Heart left ventricle (tissue), 16 donors: ENCODE results near the gene PTPN6. TPM values are rescaled to one million over a fixed set of nuclear protein-coding genes. Genes with fewer than 3 reads are reported as not detected.

Experiments
- ATAC-seq, 4 donors: fragments of 200-7000 bp; cut with Tn5 transposase; one replicate each; pipeline ENCODE4 v1.9.1; 2020 to 2022; ENCODE audit warnings: moderate library complexity in 4 of 4, mild to moderate bottlenecking in 3 of 4, moderate number of reproducible peaks in 1 of 4
- DNase-seq, 5 donors: peaks; one replicate each; pipeline ENCODE4 v3.0.0-alpha.2; 2020
- H3K27ac ChIP-seq, 12 donors: fragments of 200-600 bp; sonication (generic) in 4 of 12; one replicate each; pipeline versions ENCODE4 v1.5.0 to v1.8.0; 2016 to 2022; ENCODE audit warnings: mild to moderate bottlenecking in 2 of 12
- H3K27me3 ChIP-seq, 9 donors: fragments of 200-600 bp; sonication (generic) in 2 of 9; one replicate each; pipeline versions ENCODE4 v1.5.1 to v1.8.0; 2016 to 2022; ENCODE audit warnings: mild to moderate bottlenecking in 3 of 9
- H3K36me3 ChIP-seq, 9 donors: fragments of 200-600 bp; sonication (generic) in 2 of 9; one replicate each; pipeline versions ENCODE4 v1.5.0 to v1.8.0; 2018 to 2022; ENCODE audit warnings: mild to moderate bottlenecking in 2 of 9
- H3K4me1 ChIP-seq, 12 donors: fragments of 200-600 bp; sonication (generic) in 4 of 12; one replicate each; pipeline versions ENCODE4 v1.5.0 to v1.8.0; 2016 to 2022; ENCODE audit warnings: mild to moderate bottlenecking in 3 of 12
- H3K4me3 ChIP-seq, 12 donors: fragments of 200-600 bp; sonication (generic) in 4 of 12; one replicate each; pipeline versions ENCODE4 v1.5.0 to v1.8.0; 2017 to 2022; ENCODE audit warnings: mild to moderate bottlenecking in 9 of 12, moderate library complexity in 4 of 12
- H3K9me3 ChIP-seq, 12 donors: fragments of 200-600 bp; sonication (generic) in 4 of 12; one replicate each; pipeline versions ENCODE4 v1.5.0 to v1.8.0; 2016 to 2022; ENCODE audit warnings: mild to moderate bottlenecking in 1 of 12
- CTCF ChIP-seq, 12 donors: fragments of 200-600 bp; sonication (generic) in 4 of 12; IDR thresholded peaks; one replicate each; pipeline versions ENCODE4 v1.5.0 to v1.8.0; 2018 to 2022; ENCODE audit warnings: antibody characterized with exemption in 12 of 12, mild to moderate bottlenecking in 5 of 12
- POLR2A ChIP-seq, 2 donors: fragments of 450-650 bp; IDR thresholded peaks; one replicate each; pipeline ENCODE4 v1.6.1; 2017; ENCODE audit warnings: antibody characterized with exemption in 2 of 2, mild to moderate bottlenecking in 2 of 2, moderate library complexity in 2 of 2
- WGBS, 4 donors: extraction: QIAGEN DNeasy Blood & Tissue Kit in 2 of 4; methylation state at CpG; one replicate each; pipeline versions ENCODE4 v1.1.5 to v1.1.7; 2013 to 2018; 5-methylcytosine and 5-hydroxymethylcytosine counted together
- intact Hi-C, 10 donors: fragments of 100-400 bp; cut with DNase I; formaldehyde crosslinking; loops; one replicate each; pipeline versions ENCODE4 v1.11.1 to v1.14.2; 2022
- polyA plus RNA-seq, 2 donors: library from polyadenylated mRNA; stranded (reverse); fragments of 200-250 nt; gene quantifications; one replicate each; pipeline ENCODE4 v1.2.3, GENCODE V29; 2013
- total RNA-seq, 9 donors: library from RNA; depleted of rRNA in 2 of 9; stranded (reverse); fragments of >200 nt in 2 of 9; fragmentation: NEBNext Ultra II Directional in 3 of 9; extraction: Animal tissue kit (Norgen Biotek cat#: 25700) in 3 of 9; gene quantifications; one replicate each; pipeline versions ENCODE4 v1.1.0 to v1.2.4, GENCODE V29; 2016 to 2023
- donor health status: ischemic (EF 13 %, LVEDD 7.1; RV severe dilation, severe dysfunction).
- donor health status: healthy with polysubstance abuse.
- donor health status: DM: no; HTN: yes; CAD: no.
- donor health status: DM: no; HTN: no; CAD: no.
- donor health status: ischemic (EF 25% LVEDD 6.9; RV normal size, moderate dysfunction).
- donor health status: ischemic (EF 25% LVEDD 5.7; RV mildly dilated, moderate dysfunction).
- donor health status: healthy.
- donor health status: DM: yes; HTN: yes; CAD: no.
- donor health status: ischemic (EF 35%, LVEDD 5.7; RV mildly dilated, moderate dysfunction).
- donor health status: nonischemic (EF 11% LVEDD 7.7; RV severe dilation, severe dysfunction).
- donor health status: DM: yes; HTN: yes; CAD: no.
- donor health status: PGD.
- donor health status: ischemic (EF 29% LVEDD 5.4; RV normal size, mild dysfunction).
- donor health status: nonischemic (EF 23%, LVEDD 6.1; RV moderate dilation, normal function).

Gene PTPN6
- total and polyA plus RNA-seq, 11 donors: 3.5 to 63.2 (median 6.1) TPM

GRCh38 chr12:6921539-6921938, 29.6 kb upstream of the PTPN6 start:
- Histone ChIP-seq H3K4me3 (no peak overlapping the region), H3K9me3 (no peaks in the 10 kb centered on the region), H3K36me3 (peaks cover 0 to 12% (median 0%) of the 10 kb centered on the region in 9 donors), H3K4me1 (peaks cover 4 to 45% (median 25%) of the 10 kb centered on the region in 12 donors), H3K27me3 (no peaks in the 10 kb centered on the region), H3K27ac (no peak overlapping the region)
- TF ChIP-seq CTCF (IDR thresholded peaks at IDR 0.05): no peak
- no peak for TF ChIP-seq POLR2A (IDR thresholded peaks at IDR 0.05)
- WGBS, 4 donors: 81 to 90% (median 85%) methylated on average over 7 of the region's 7 CpGs
- ATAC-seq: no peak
- peak in 1 of 5 donors; percentile 11 for DNase-seq
- intact Hi-C loops: loop anchor here in 2 of 10 donors (5.0 kb wide), 1 partner anchor 171 kb away; the partner anchor contains the start of gene C1R (in 2 of the 2)

- DNase-seq: peak in 1 of 5 donors; percentile 18
- 77 to 87% (median 83%) methylated on average over 8 to 9 of the region's 9 CpGs for WGBS, 4 donors
- no peak overlapping the region for H3K27ac ChIP-seq
- intact Hi-C loops: loop anchor here in 2 of 10 donors (5.0 kb wide), 1 partner anchor 170 kb away; the partner anchor contains the start of gene C1R (in 2 of the 2)
- peaks cover 4 to 52% (median 32%) of the 10 kb centered on the region in 12 donors for H3K4me1 ChIP-seq
- H3K27me3 ChIP-seq: no peaks in the 10 kb centered on the region
- H3K36me3 ChIP-seq: peaks cover 0 to 11% (median 0%) of the 10 kb centered on the region in 9 donors
- H3K9me3 ChIP-seq: no peaks in the 10 kb centered on the region
- no peak for ATAC-seq
- TF ChIP-seq CTCF (IDR thresholded peaks at IDR 0.05): no peak
- TF ChIP-seq POLR2A (IDR thresholded peaks at IDR 0.05): no peak
- H3K4me3 ChIP-seq: no peak overlapping the region
Observed at GRCh38 chr12:6921996-6922946, 28.9 kb upstream of the PTPN6 start.

GRCh38 chr12:6923003-6923732, 28.0 kb upstream of the PTPN6 start:
- intact Hi-C loops: loop anchor here in 2 of 10 donors (5.0 kb wide), 1 partner anchor 169 kb away; the partner anchor contains the start of gene C1R (in 2 of the 2)
- H3K4me1 ChIP-seq: peaks cover 4 to 53% (median 32%) of the 10 kb centered on the region in 12 donors
- no peak overlapping the region for H3K4me3 ChIP-seq
- peaks cover 0 to 8% (median 0%) of the 10 kb centered on the region in 9 donors for H3K36me3 ChIP-seq
- H3K27ac ChIP-seq: no peak overlapping the region
- TF ChIP-seq CTCF (IDR thresholded peaks at IDR 0.05) (no peak), POLR2A (IDR thresholded peaks at IDR 0.05) (no peak)
- H3K9me3 ChIP-seq: no peaks in the 10 kb centered on the region
- 78 to 84% (median 83%) methylated on average over 10 of the region's 10 CpGs for WGBS, 4 donors
- ATAC-seq: no peak
- H3K27me3 ChIP-seq: no peaks in the 10 kb centered on the region
- DNase-seq: peak in 1 of 5 donors; percentile 9
